ENCODE data around the gene PPP1R36.

DNA sequence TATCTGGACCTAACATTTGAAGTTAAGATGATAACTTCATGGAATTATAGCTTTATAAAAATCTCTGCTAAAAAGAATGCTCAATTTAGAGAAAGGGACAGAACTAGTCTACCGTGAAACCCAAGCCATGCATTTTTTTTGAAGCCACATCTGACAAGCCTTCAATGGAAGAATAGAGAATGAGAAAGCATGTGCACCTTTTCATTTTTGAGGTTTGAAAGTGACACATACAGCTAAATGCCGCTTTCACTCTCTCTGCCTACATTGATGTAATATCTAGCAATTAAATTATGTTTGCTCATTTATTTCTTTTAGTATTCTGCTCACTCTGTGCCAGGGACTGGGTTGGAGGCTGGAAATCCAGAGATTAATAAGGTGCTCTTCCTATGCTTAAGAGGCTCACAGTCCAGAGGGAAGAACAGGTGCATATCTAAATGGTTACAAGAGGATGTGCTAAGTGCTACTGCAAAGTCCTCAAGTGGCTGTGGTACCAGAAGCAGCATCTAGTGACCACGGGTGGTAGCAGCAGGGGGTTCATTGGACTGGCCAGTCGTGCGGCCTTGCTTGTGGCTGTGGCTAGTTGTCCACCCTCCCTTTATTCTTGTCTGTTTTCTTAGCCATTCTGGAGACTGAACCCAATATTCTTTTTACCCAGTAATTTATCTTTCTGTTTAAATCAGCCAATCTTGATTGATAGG lies 60.4 kb downstream of the PPP1R36 start:
- TF ChIP-seq CTCF (IDR thresholded peaks at IDR 0.05) (no peak), POLR2A (IDR thresholded peaks at IDR 0.05) (no peak)

All from sigmoid colon (tissue), 3 donors.